AG10803 (cell line): ENCODE data around the gene OR1I1.
A peak's percentile ranks its signal among the peaks of the same experiment; 100 is the strongest.

Experiments
- DNase-seq: peaks from one replicate; pipeline ENCODE4 v3.0.0; 2010; ENCODE audit warnings: low read depth
- H3K4me3 ChIP-seq: 2 replicates; pipeline ENCODE4 v1.5.1; 2011; ENCODE audit warnings: mild to moderate bottlenecking, low read length, control low read depth
- CTCF ChIP-seq: conservative IDR thresholded peaks from 2 replicates; pipeline ENCODE4 v1.5.1; 2011; ENCODE audit warnings: mild to moderate bottlenecking, low read length, control low read depth, inconsistent platforms

Gene OR1I1

GRCh38 chr19:15125232-15126067, 43.4 kb downstream of the OR1I1 start:
- peak; percentile 95 for DNase-seq
- H3K4me3 ChIP-seq: peak overlapping the region; percentile 95
- no peak for TF ChIP-seq CTCF

- no peak for TF ChIP-seq CTCF
- no peak for DNase-seq
- H3K4me3 ChIP-seq: peak overlapping the region; percentile 54
These were observed 44.3 kb downstream of the OR1I1 start for GRCh38 chr19:15126131-15126910.

GRCh38 chr19:15128162-15128770, 46.3 kb downstream of the OR1I1 start:
- TF ChIP-seq CTCF: no peak
- DNase-seq: no peak
- no peak overlapping the region for H3K4me3 ChIP-seq

GRCh38 chr19:15129856-15130585, 48.0 kb downstream of the OR1I1 start:
- no peak overlapping the region for H3K4me3 ChIP-seq
- TF ChIP-seq CTCF: no peak
- DNase-seq: no peak

DNA sequence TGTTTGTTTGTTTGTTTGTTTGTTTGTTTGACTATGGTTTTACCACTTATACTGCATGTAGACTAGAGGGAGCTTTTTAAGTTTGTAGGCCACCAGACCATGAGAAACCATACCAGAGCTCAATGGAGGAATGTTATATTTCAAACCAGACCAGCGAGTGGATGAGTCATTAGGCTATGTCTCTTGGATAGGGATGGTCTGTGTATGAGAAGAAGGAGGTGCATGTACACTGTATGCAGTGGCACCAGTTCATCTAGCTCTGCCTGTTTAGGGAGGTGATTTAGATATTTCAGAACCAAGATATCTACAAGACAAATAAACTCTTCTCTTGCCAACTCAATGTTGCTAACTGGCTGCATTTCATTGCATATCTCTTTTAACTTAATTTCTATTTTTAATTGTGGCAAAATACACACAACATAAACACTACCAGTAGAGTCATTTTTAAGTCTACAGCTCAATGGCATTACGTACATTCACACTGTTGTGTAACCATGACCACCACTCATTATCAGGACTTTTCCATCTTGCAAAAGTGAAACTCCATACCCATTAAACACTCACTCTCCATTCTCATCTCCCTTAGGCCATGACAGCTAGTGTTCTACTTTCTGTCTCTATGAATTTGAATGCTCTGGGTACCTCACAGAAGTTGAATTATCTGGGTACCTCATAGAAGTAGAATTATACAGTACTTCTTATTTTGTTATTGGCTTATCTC, 54.4 kb downstream of the OR1I1 start:
- DNase-seq: no peak
- H3K4me3 ChIP-seq: no peak overlapping the region
- TF ChIP-seq CTCF: no peak

GRCh38 chr19:15137777-15138176, 55.8 kb downstream of the OR1I1 start:
- no peak overlapping the region for H3K4me3 ChIP-seq
- DNase-seq: peak; percentile 37
- TF ChIP-seq CTCF: no peak
